HEK293 (cell line): ENCODE results near the gene PRKCQ.

Source experiments
- CTCF ChIA-PET: fragments of 350-600 bp; formaldehyde crosslinking; extraction: SDS; loops from one replicate; lab custom pipeline; 2021; ENCODE audit warnings: antibody characterized with exemption; lab: Yijun Ruan, JAX
- POLR2A ChIA-PET: fragments of 300-600 bp; formaldehyde crosslinking; extraction: SDS; loops from one replicate; lab custom pipeline; 2020; ENCODE audit warnings: antibody characterized with exemption, inconsistent platforms; lab: Yijun Ruan, JAX
- H3K27ac ChIP-seq: fragments of 200-500 bp; sonication (Bioruptor generic); 2 replicates; pipeline ENCODE4 v1.5.1; 2014; ENCODE audit warnings: low read depth, low read length, control low read depth, inconsistent platforms; ENCODE audit errors: extremely low read depth
- H3K36me3 ChIP-seq, 2 experiments: fragments of 200-500 bp in 1 of 2; sonication (Bioruptor generic) in 1 of 2; 1 replicate in 1 of 2; 2 replicates in 1 of 2; pipeline ENCODE4 v1.5.1; 2014 to 2017; ENCODE audit warnings: inconsistent platforms in 2 of 2, low read length in 2 of 2; ENCODE audit not compliant: control insufficient read depth in 2 of 2, insufficient read depth in 1 of 2
- H3K4me1 ChIP-seq: fragments of 200-500 bp; sonication (Bioruptor generic); 2 replicates; pipeline ENCODE4 v1.5.1; 2014; ENCODE audit warnings: mild to moderate bottlenecking, low read length, inconsistent platforms; ENCODE audit not compliant: control insufficient read depth, insufficient read depth
- H3K4me3 ChIP-seq: 2 replicates; pipeline ENCODE4 v1.5.1; 2011; ENCODE audit warnings: low read depth, mild to moderate bottlenecking, control low read depth, low read length, moderate library complexity
- H3K9me3 ChIP-seq: fragments of 200-500 bp; sonication (Bioruptor generic); 2 replicates; pipeline ENCODE4 v1.5.1; 2014; ENCODE audit warnings: low read depth, low read length, inconsistent platforms; ENCODE audit not compliant: control insufficient read depth, insufficient read depth
- GLI2 ChIP-seq: fragments of 450-650 bp; formaldehyde crosslinking; IDR thresholded peaks from 2 replicates; pipeline ENCODE4; 2017; ENCODE audit warnings: missing biosample characterization, missing genetic modification characterization, low read depth, borderline replicate concordance
- HOXA7 ChIP-seq: sonication (generic); formaldehyde crosslinking; IDR thresholded peaks from 2 replicates; pipeline ENCODE4 v1.8.1; 2022; ENCODE audit warnings: missing genetic modification reagents, borderline replicate concordance
- INSM2 ChIP-seq: fragments of 450-650 bp; formaldehyde crosslinking; IDR thresholded peaks from 2 replicates; pipeline ENCODE4 v1.5.1; 2016; ENCODE audit warnings: missing biosample characterization, missing genetic modification characterization
- KLF17 ChIP-seq: fragments of 450-650 bp; formaldehyde crosslinking; IDR thresholded peaks from 2 replicates; pipeline ENCODE4 v1.5.1; 2016; ENCODE audit warnings: missing biosample characterization, missing genetic modification characterization
- MEIS1 ChIP-seq: sonication (generic); formaldehyde crosslinking; IDR thresholded peaks from 2 replicates; pipeline ENCODE4 v1.8.1; 2022; ENCODE audit warnings: missing genetic modification reagents, mild to moderate bottlenecking, borderline replicate concordance
- YY1 ChIP-seq: fragments of 450-650 bp; formaldehyde crosslinking; IDR thresholded peaks from 2 replicates; pipeline ENCODE4 v1.5.1; 2018; ENCODE audit warnings: missing biosample characterization, missing genetic modification characterization
- YY2 ChIP-seq: fragments of 450-650 bp; formaldehyde crosslinking; IDR thresholded peaks from 2 replicates; pipeline ENCODE4 v1.5.1; 2016; ENCODE audit warnings: missing biosample characterization, missing genetic modification characterization
- ZEB2 ChIP-seq: fragments of 450-650 bp; formaldehyde crosslinking; IDR thresholded peaks from 2 replicates; pipeline ENCODE4 v1.5.1; 2016; ENCODE audit warnings: missing biosample characterization, missing genetic modification characterization
- ZFP3 ChIP-seq: fragments of 450-650 bp; formaldehyde crosslinking; IDR thresholded peaks from 2 replicates; pipeline ENCODE4 v1.5.1; 2016; ENCODE audit warnings: low read depth, missing biosample characterization, missing genetic modification characterization
- ZNF138 ChIP-seq: fragments of 450-650 bp; formaldehyde crosslinking; IDR thresholded peaks from 2 replicates; pipeline ENCODE4 v1.5.1; 2016; ENCODE audit warnings: missing biosample characterization, missing genetic modification characterization, borderline replicate concordance
- ZNF19 ChIP-seq: fragments of 450-650 bp; formaldehyde crosslinking; IDR thresholded peaks from 2 replicates; pipeline ENCODE4; 2016; ENCODE audit warnings: missing biosample characterization, missing genetic modification characterization, low read depth
- ZNF24 ChIP-seq: fragments of 450-650 bp; formaldehyde crosslinking; IDR thresholded peaks from 2 replicates; pipeline ENCODE4 v1.5.1; 2016; ENCODE audit warnings: missing biosample characterization, missing genetic modification characterization
- ZNF292 ChIP-seq: fragments of 450-650 bp; formaldehyde crosslinking; IDR thresholded peaks from 2 replicates; pipeline ENCODE4 v1.5.1; 2016; ENCODE audit warnings: low read depth, missing biosample characterization, missing genetic modification characterization, borderline replicate concordance
- ZNF354C ChIP-seq: fragments of 450-650 bp; formaldehyde crosslinking; IDR thresholded peaks from 2 replicates; pipeline ENCODE4 v1.5.1; 2016; ENCODE audit warnings: missing biosample characterization, missing genetic modification characterization, low read depth, borderline replicate concordance
- ZNF404 ChIP-seq: fragments of 450-650 bp; formaldehyde crosslinking; IDR thresholded peaks from 2 replicates; pipeline ENCODE4 v1.5.1; 2017; ENCODE audit warnings: missing biosample characterization, missing genetic modification characterization
- ZNF473 ChIP-seq: fragments of 450-650 bp; formaldehyde crosslinking; IDR thresholded peaks from 2 replicates; pipeline ENCODE4 v1.5.1; 2017; ENCODE audit warnings: missing biosample characterization, missing genetic modification characterization
- ZNF513 ChIP-seq: fragments of 450-650 bp; IDR thresholded peaks from 2 replicates; pipeline ENCODE4 v1.5.1; 2018; ENCODE audit warnings: missing biosample characterization, missing genetic modification characterization
- ZNF514 ChIP-seq: fragments of 450-650 bp; formaldehyde crosslinking; IDR thresholded peaks from 2 replicates; pipeline ENCODE4 v1.5.1; 2016; ENCODE audit warnings: missing biosample characterization, missing genetic modification characterization
- ZNF558 ChIP-seq: fragments of 450-650 bp; formaldehyde crosslinking; IDR thresholded peaks from 2 replicates; pipeline ENCODE4 v1.5.1; 2016; ENCODE audit warnings: missing biosample characterization, missing genetic modification characterization
- ZNF560 ChIP-seq: fragments of 450-650 bp; formaldehyde crosslinking; IDR thresholded peaks from 2 replicates; pipeline ENCODE4 v1.5.1; 2017; ENCODE audit warnings: missing biosample characterization, missing genetic modification characterization, borderline replicate concordance
- ZNF585B ChIP-seq: fragments of 450-650 bp; formaldehyde crosslinking; IDR thresholded peaks from 2 replicates; pipeline ENCODE4 v1.5.1; 2016; ENCODE audit warnings: missing biosample characterization, missing genetic modification characterization
- TF ChIP-seq, protein P1 (sequence below): fragments of 450-650 bp; formaldehyde crosslinking; IDR thresholded peaks from 2 replicates; pipeline ENCODE4 v1.5.1; 2017; ENCODE audit warnings: missing biosample characterization, mild to moderate bottlenecking, missing genetic modification characterization, moderate library complexity
- TF ChIP-seq, protein P2 (sequence below): fragments of 450-650 bp; formaldehyde crosslinking; IDR thresholded peaks from 2 replicates; pipeline ENCODE4 v1.5.1; 2017; ENCODE audit warnings: missing biosample characterization, missing genetic modification characterization
- TF ChIP-seq, protein P3 (sequence below): fragments of 450-650 bp; formaldehyde crosslinking; IDR thresholded peaks from 2 replicates; pipeline ENCODE4 v1.5.1; 2016; ENCODE audit warnings: missing biosample characterization, missing genetic modification characterization

Gene PRKCQ

GRCh38 chr10:6514180-6514579 lies 65.9 kb downstream of the PRKCQ start (continued):
- TF ChIP-seq, protein P1, sequence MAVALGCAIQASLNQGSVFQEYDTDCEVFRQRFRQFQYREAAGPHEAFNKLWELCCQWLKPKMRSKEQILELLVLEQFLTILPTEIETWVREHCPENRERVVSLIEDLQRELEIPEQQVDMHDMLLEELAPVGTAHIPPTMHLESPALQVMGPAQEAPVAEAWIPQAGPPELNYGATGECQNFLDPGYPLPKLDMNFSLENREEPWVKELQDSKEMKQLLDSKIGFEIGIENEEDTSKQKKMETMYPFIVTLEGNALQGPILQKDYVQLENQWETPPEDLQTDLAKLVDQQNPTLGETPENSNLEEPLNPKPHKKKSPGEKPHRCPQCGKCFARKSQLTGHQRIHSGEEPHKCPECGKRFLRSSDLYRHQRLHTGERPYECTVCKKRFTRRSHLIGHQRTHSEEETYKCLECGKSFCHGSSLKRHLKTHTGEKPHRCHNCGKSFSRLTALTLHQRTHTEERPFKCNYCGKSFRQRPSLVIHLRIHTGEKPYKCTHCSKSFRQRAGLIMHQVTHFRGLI (tag by site-specific recombination), result no peak
- TF ChIP-seq ZNF558 (tag by site-specific recombination) (no peak), ZNF404 (no peak), ZNF19 (tag by site-specific recombination) (no peak), HOXA7 (no peak)
- TF ChIP-seq, protein P2, sequence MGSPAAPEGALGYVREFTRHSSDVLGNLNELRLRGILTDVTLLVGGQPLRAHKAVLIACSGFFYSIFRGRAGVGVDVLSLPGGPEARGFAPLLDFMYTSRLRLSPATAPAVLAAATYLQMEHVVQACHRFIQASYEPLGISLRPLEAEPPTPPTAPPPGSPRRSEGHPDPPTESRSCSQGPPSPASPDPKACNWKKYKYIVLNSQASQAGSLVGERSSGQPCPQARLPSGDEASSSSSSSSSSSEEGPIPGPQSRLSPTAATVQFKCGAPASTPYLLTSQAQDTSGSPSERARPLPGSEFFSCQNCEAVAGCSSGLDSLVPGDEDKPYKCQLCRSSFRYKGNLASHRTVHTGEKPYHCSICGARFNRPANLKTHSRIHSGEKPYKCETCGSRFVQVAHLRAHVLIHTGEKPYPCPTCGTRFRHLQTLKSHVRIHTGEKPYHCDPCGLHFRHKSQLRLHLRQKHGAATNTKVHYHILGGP, result no peak
- TF ChIP-seq, protein P3, sequence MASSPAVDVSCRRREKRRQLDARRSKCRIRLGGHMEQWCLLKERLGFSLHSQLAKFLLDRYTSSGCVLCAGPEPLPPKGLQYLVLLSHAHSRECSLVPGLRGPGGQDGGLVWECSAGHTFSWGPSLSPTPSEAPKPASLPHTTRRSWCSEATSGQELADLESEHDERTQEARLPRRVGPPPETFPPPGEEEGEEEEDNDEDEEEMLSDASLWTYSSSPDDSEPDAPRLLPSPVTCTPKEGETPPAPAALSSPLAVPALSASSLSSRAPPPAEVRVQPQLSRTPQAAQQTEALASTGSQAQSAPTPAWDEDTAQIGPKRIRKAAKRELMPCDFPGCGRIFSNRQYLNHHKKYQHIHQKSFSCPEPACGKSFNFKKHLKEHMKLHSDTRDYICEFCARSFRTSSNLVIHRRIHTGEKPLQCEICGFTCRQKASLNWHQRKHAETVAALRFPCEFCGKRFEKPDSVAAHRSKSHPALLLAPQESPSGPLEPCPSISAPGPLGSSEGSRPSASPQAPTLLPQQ, result no peak

- TF ChIP-seq ZNF138 (no peak), YY2 (tag by site-specific recombination) (no peak), ZFP3 (tag by site-specific recombination) (no peak), INSM2 (no peak)
Observed at GRCh38 chr10:6513476-6513875, 66.6 kb downstream of the PRKCQ start.

GRCh38 chr10:6512182-6512581 lies 67.9 kb downstream of the PRKCQ start:
- H3K9me3 ChIP-seq, result no peaks in the 10 kb centered on the region
- no peaks in the 10 kb centered on the region for H3K4me1 ChIP-seq
- H3K27ac ChIP-seq, result no peak overlapping the region
- no peak overlapping the region for H3K4me3 ChIP-seq
- H3K36me3 ChIP-seq, result peaks cover 0 to 7% of the 10 kb centered on the region in 2 experiments; a peak in 1 of 3 replicates
- TF ChIP-seq ZEB2 (no peak), ZNF585B (tag by site-specific recombination) (no peak), MEIS1 (no peak), ZNF514 (no peak), GLI2 (no peak), YY1 (tag by site-specific recombination) (no peak), ZNF473 (tag by site-specific recombination) (no peak), KLF17 (no peak), ZNF354C (tag by site-specific recombination) (no peak), INSM2 (no peak), ZNF292 (no peak), ZNF24 (no peak), ZNF513 (tag by site-specific recombination) (no peak), ZNF560 (tag by site-specific recombination) (no peak)
- ChIA-PET CTCF (no interaction called here), POLR2A (no interaction called here)

More at GRCh38 chr10:6513476-6513875, 66.6 kb downstream of the PRKCQ start:
- CTCF ChIA-PET, result no interaction called here
- H3K4me3 ChIP-seq, result no peak overlapping the region
- POLR2A ChIA-PET, result no interaction called here
- H3K9me3 ChIP-seq, result no peaks in the 10 kb centered on the region
- H3K36me3 ChIP-seq, result peaks cover 0 to 7% of the 10 kb centered on the region in 2 experiments; a peak in 1 of 3 replicates
- no peak overlapping the region for H3K27ac ChIP-seq
- no peaks in the 10 kb centered on the region for H3K4me1 ChIP-seq
